Smooth muscle cell (in vitro differentiated cells): ENCODE results near the gene DIAPH2. TPM values are rescaled to one million over a fixed set of nuclear protein-coding genes. Genes with fewer than 3 reads are reported as not detected.

ENCODE experiments used
- DNase-seq: peaks from one replicate; lab custom pipeline; 2025; ENCODE audit not compliant: unreplicated experiment; lab: John Stamatoyannopoulos, UW
- H2AFZ ChIP-seq: fragments of 200-600 bp; sonication (generic); 2 replicates; pipeline ENCODE4 v1.6.0; 2016; ENCODE audit warnings: antibody characterized with exemption, low read depth, mild to moderate bottlenecking
- H3F3A ChIP-seq: fragments of 200-600 bp; sonication (generic); 2 replicates; pipeline ENCODE4 v1.6.0; 2017; ENCODE audit warnings: antibody characterized with exemption, low read depth
- H3K27ac ChIP-seq: fragments of 200-600 bp; sonication (generic); 2 replicates; pipeline ENCODE4 v1.5.1; 2016; ENCODE audit warnings: low read depth, mild to moderate bottlenecking
- H3K27me3 ChIP-seq: fragments of 200-600 bp; sonication (generic); 2 replicates; pipeline ENCODE4 v1.6.1; 2016; ENCODE audit warnings: low read depth, mild to moderate bottlenecking
- H3K36me3 ChIP-seq: fragments of 200-600 bp; sonication (generic); 2 replicates; pipeline ENCODE4 v1.5.1; 2016; ENCODE audit warnings: low read depth
- H3K4me1 ChIP-seq: fragments of 200-600 bp; sonication (generic); 2 replicates; pipeline ENCODE4 v1.5.1; 2016; ENCODE audit warnings: low read depth
- H3K4me2 ChIP-seq: fragments of 200-600 bp; sonication (generic); 2 replicates; pipeline ENCODE4 v1.6.0; 2016; ENCODE audit warnings: mild to moderate bottlenecking
- H3K4me3 ChIP-seq: fragments of 200-600 bp; sonication (generic); 2 replicates; pipeline ENCODE4 v1.5.1; 2016; ENCODE audit warnings: mild to moderate bottlenecking
- H3K79me2 ChIP-seq: fragments of 200-600 bp; sonication (generic); 2 replicates; pipeline ENCODE4 v1.6.0; 2016; ENCODE audit warnings: low read depth, mild to moderate bottlenecking
- H3K9ac ChIP-seq: fragments of 200-600 bp; sonication (generic); 2 replicates; pipeline ENCODE4 v1.6.0; 2016; ENCODE audit warnings: low read depth
- H3K9me3 ChIP-seq: fragments of 200-600 bp; sonication (generic); replicated peaks from 2 replicates; pipeline ENCODE4 v1.5.1; 2016; ENCODE audit warnings: low read depth
- H4K20me1 ChIP-seq: fragments of 200-600 bp; sonication (generic); 2 replicates; pipeline ENCODE4 v1.6.0; 2016; ENCODE audit warnings: low read depth
- WGBS: methylation state at CpG from one replicate; pipeline ENCODE4 v1.1.7; 2016; ENCODE audit warnings: low lambda C conversion rate; 5-methylcytosine and 5-hydroxymethylcytosine counted together
- polyA plus RNA-seq: library from polyadenylated mRNA; unstranded; fragments of >200 nt; fragmentation: Nextera tagmentation; extraction: Ambion mirVana; gene quantifications from 2 replicates; pipeline ENCODE4 v1.2.1, GENCODE V29; 2016
- total RNA-seq: library from RNA; depleted of rRNA; stranded (reverse); fragments of >200 nt; gene quantifications from 2 replicates; pipeline ENCODE4 v1.2.3, GENCODE V29; 2014
- TF ChIP-seq, protein P1 (sequence below): fragments of 200-600 bp; sonication (generic); IDR thresholded peaks from 2 replicates; pipeline ENCODE4 v1.5.1; 2017; ENCODE audit warnings: borderline replicate concordance, mild to moderate bottlenecking, antibody characterized with exemption; ENCODE audit not compliant: insufficient read depth, poor library complexity, severe bottlenecking

Gene DIAPH2
- total and polyA plus RNA-seq, 2 experiments from 2014 or later: 12.8 to 19.9 TPM

DNA sequence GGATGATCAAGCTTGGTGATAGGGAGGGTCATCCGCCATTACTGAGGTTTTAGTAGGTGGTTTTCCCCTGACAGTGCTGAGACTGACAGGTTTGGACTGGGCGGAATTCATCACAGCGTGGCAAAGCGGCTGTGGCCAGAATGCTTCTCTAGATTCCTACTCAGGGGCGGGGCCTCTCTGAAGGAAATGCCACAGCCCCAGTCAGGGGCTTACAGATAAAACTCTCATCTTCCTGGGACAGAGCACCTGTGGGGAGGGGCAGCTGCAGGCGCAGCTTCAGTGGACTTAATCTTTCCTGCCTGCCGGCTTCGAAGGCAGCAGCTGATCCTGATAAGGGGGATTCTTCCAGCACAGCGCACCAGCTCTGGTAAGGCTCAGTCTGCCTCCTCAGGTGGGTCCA, 515.8 kb downstream of the DIAPH2 start:
- Histone ChIP-seq H2AFZ (no peak overlapping the region), H3K4me2 (no peak overlapping the region), H3F3A (no peaks in the 10 kb centered on the region), H3K27me3 (no peaks in the 10 kb centered on the region), H4K20me1 (no peaks in the 10 kb centered on the region), H3K36me3 (no peaks in the 10 kb centered on the region), H3K4me1 (peaks cover 4% of the 10 kb centered on the region), H3K79me2 (no peaks in the 10 kb centered on the region), H3K4me3 (no peak overlapping the region), H3K9me3 (no peaks in the 10 kb centered on the region), H3K9ac (no peak overlapping the region), H3K27ac (no peak overlapping the region)
- WGBS: 63% methylated on average over 9 of the region's 9 CpGs
- DNase-seq: no peak
- TF ChIP-seq, protein P1, sequence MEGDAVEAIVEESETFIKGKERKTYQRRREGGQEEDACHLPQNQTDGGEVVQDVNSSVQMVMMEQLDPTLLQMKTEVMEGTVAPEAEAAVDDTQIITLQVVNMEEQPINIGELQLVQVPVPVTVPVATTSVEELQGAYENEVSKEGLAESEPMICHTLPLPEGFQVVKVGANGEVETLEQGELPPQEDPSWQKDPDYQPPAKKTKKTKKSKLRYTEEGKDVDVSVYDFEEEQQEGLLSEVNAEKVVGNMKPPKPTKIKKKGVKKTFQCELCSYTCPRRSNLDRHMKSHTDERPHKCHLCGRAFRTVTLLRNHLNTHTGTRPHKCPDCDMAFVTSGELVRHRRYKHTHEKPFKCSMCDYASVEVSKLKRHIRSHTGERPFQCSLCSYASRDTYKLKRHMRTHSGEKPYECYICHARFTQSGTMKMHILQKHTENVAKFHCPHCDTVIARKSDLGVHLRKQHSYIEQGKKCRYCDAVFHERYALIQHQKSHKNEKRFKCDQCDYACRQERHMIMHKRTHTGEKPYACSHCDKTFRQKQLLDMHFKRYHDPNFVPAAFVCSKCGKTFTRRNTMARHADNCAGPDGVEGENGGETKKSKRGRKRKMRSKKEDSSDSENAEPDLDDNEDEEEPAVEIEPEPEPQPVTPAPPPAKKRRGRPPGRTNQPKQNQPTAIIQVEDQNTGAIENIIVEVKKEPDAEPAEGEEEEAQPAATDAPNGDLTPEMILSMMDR: no peak

GRCh38 chrX:97210501-97210900, 525.9 kb downstream of the DIAPH2 start:
- no peaks in the 10 kb centered on the region for H4K20me1 ChIP-seq
- no peaks in the 10 kb centered on the region for H3K27me3 ChIP-seq
- H2AFZ ChIP-seq: no peak overlapping the region
- no peak overlapping the region for H3K27ac ChIP-seq
- H3K4me2 ChIP-seq: no peak overlapping the region
- no peaks in the 10 kb centered on the region for H3K36me3 ChIP-seq
- H3K79me2 ChIP-seq: no peaks in the 10 kb centered on the region
- H3K4me1 ChIP-seq: no peaks in the 10 kb centered on the region
- TF ChIP-seq, protein P1: no peak
- no peak overlapping the region for H3K4me3 ChIP-seq
- DNase-seq: no peak
- no peaks in the 10 kb centered on the region for H3F3A ChIP-seq
- WGBS: 95% methylated on average over 2 of the region's 2 CpGs
- H3K9ac ChIP-seq: no peak overlapping the region
- no peaks in the 10 kb centered on the region for H3K9me3 ChIP-seq

- no peaks in the 10 kb centered on the region for H3K27me3 ChIP-seq
- no peak for DNase-seq
- H3K27ac ChIP-seq: no peak overlapping the region
- no peak overlapping the region for H2AFZ ChIP-seq
- H3K9ac ChIP-seq: no peak overlapping the region
- 100% methylated on average over 1 of the region's 1 CpG for WGBS
- no peak overlapping the region for H3K4me2 ChIP-seq
- no peaks in the 10 kb centered on the region for H3K4me1 ChIP-seq
- H3K36me3 ChIP-seq: no peaks in the 10 kb centered on the region
- H3K79me2 ChIP-seq: no peaks in the 10 kb centered on the region
- TF ChIP-seq, protein P1: no peak
- no peak overlapping the region for H3K4me3 ChIP-seq
- no peaks in the 10 kb centered on the region for H3F3A ChIP-seq
- H4K20me1 ChIP-seq: no peaks in the 10 kb centered on the region
- no peaks in the 10 kb centered on the region for H3K9me3 ChIP-seq
These were observed 526.4 kb downstream of the DIAPH2 start for GRCh38 chrX:97211070-97211469.

DNA sequence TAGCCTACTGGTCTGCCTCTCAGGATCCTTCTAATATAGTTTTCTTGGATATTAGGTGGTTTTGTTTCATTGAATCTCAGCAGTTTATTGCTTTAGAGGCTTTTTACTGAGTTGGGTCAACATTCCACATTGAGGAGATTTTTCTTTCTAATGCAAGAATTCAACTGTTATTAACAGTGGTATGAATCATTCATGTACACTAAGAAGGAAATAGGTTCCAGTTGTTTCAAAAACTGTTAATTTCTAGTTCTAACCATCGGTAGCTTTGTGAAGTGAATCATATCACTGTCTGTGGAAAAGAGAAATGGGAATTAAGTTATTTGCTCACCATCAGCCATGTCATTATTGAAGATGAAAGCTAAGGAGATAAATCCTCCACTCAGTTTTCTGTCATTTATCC, 530.5 kb downstream of the DIAPH2 start:
- 11% methylated on average over 1 of the region's 1 CpG for WGBS
- Histone ChIP-seq H2AFZ (no peak overlapping the region), H3K4me3 (no peak overlapping the region), H3K4me2 (peak overlapping the region; percentile 57), H3K9me3 (no peaks in the 10 kb centered on the region), H3K27ac (peak overlapping the region; percentile 54), H3K4me1 (no peaks in the 10 kb centered on the region), H3K27me3 (no peaks in the 10 kb centered on the region), H3K79me2 (no peaks in the 10 kb centered on the region), H3K36me3 (no peaks in the 10 kb centered on the region), H4K20me1 (no peaks in the 10 kb centered on the region), H3F3A (no peaks in the 10 kb centered on the region), H3K9ac (no peak overlapping the region)
- no peak for DNase-seq
- TF ChIP-seq, protein P1: no peak
